B cell (primary cell): ENCODE results near the gene EGR2.

Experiments used
- EZH2 ChIP-seq: IDR thresholded peaks from 2 replicates; pipeline ENCODE4 v1.6.1; 2012; ENCODE audit warnings: borderline replicate concordance, low read depth, mild to moderate bottlenecking, moderate library complexity, low read length; ENCODE audit not compliant: insufficient read depth, poor library complexity, severe bottlenecking
- TF ChIP-seq, protein P1 (sequence below): fragments of 200-600 bp; IDR thresholded peaks from one replicate; pipeline ENCODE4 v1.8.0; 2022; ENCODE audit warnings: antibody characterized with exemption, mild to moderate bottlenecking

DNA sequence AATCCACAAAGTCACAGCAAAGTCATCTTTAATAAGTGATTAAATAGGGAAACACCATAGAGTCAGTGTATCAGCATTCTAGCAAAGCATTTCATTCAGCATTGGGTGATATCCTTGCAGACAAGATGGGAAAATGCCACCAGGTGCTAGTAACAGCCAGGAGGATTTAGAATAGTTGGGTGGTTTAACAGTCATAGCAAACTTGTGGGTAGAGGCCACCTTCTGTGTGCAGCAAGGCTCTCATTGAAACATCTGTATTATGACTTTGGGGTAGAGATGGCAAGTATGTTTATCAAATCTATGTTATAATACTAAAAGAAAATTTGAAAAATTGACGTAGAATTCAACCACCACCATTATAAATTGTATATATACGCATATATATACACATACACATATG, 38.0 kb downstream of the EGR2 start:
- TF ChIP-seq EZH2: no peak
- TF ChIP-seq, protein P1, sequence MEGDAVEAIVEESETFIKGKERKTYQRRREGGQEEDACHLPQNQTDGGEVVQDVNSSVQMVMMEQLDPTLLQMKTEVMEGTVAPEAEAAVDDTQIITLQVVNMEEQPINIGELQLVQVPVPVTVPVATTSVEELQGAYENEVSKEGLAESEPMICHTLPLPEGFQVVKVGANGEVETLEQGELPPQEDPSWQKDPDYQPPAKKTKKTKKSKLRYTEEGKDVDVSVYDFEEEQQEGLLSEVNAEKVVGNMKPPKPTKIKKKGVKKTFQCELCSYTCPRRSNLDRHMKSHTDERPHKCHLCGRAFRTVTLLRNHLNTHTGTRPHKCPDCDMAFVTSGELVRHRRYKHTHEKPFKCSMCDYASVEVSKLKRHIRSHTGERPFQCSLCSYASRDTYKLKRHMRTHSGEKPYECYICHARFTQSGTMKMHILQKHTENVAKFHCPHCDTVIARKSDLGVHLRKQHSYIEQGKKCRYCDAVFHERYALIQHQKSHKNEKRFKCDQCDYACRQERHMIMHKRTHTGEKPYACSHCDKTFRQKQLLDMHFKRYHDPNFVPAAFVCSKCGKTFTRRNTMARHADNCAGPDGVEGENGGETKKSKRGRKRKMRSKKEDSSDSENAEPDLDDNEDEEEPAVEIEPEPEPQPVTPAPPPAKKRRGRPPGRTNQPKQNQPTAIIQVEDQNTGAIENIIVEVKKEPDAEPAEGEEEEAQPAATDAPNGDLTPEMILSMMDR: no peak
